ENCODE results near the gene SH3PXD2A. TPM values are rescaled to one million over a fixed set of nuclear protein-coding genes. Genes with fewer than 3 reads are reported as not detected.

The SH3PXD2A gene
- total and polyA plus RNA-seq, 9 of the 15 experiments (the other 6 are each of a cell fraction or from before 2014, with no cell fraction given), result 0.41 to 9.3 (median 2.5) TPM

GRCh38 chr10:103877861-103878260, 22.5 kb upstream of the SH3PXD2A start (continued):
- TF ChIP-seq LCOR (CRISPR knock-in tag; IDR thresholded peaks at IDR 0.05), result no peak
- TF ChIP-seq MTF1 (CRISPR knock-in tag; IDR thresholded peaks at IDR 0.05; ENCODE audit: borderline replicate concordance), result no peak

GRCh38 chr10:103876155-103876554, 20.8 kb upstream of the SH3PXD2A start:
- H3K27ac ChIP-seq (ENCODE audit: extremely low read depth, low read depth, low read length), result no peak overlapping the region
- WGBS (ENCODE audit: insufficient coverage, low coverage, missing lambda C conversion rate), result 3% methylated on average over 4 of the region's 5 CpGs
- H3K4me3 ChIP-seq, result no peak overlapping the region
- no peaks in the 10 kb centered on the region for H3K4me1 ChIP-seq (replicated peaks in 1 of 2; ENCODE audit: control insufficient read depth in 2 of 2, insufficient read depth in 2 of 2, low read length in 2 of 2)
- H2AFZ ChIP-seq (ENCODE audit: low read depth, low read length), result no peak overlapping the region
- BruUV-seq (replicated peaks), result no TSS peak
- H3K9ac ChIP-seq (ENCODE audit: insufficient read depth in 1 of 2, low read depth in 2 of 2, low read length in 2 of 2), result no peak overlapping the region
- in situ Hi-C loops (cut with MboI), result no loop called here
- no peaks in the 10 kb centered on the region for H3K36me3 ChIP-seq (ENCODE audit: control insufficient read depth, insufficient read depth, low read length)
- no peak for FAIRE-seq
- no peak for DNase-seq (ENCODE audit: extremely low read depth in 1 of 4, low spot score in 3 of 4)
- POLR2A ChIA-PET, result no interaction called here
- no peaks in the 10 kb centered on the region for H3K9me3 ChIP-seq (replicated peaks; ENCODE audit: control insufficient read depth, insufficient read depth, low read depth, low read length)
- CTCF ChIA-PET (ENCODE audit: low intra/inter-chr PET ratio), result no interaction called here
- ATAC-seq, result no peak
- H3K4me2 ChIP-seq (ENCODE audit: insufficient read depth, low read length), result no peak overlapping the region
- H3K79me2 ChIP-seq (ENCODE audit: control insufficient read depth, insufficient read depth, low read length), result no peaks in the 10 kb centered on the region
- peaks cover 5 to 18% of the 10 kb centered on the region in 2 experiments; a peak in 3 of 5 replicates for H3K27me3 ChIP-seq (ENCODE audit: control insufficient read depth in 2 of 2, insufficient read depth in 2 of 2, low read length in 2 of 2)
- TF ChIP-seq MTF1 (CRISPR knock-in tag; IDR thresholded peaks at IDR 0.05; ENCODE audit: borderline replicate concordance) (no peak), JUN (IDR thresholded peaks at IDR 0.05; ENCODE audit: borderline replicate concordance, low read depth, low read length) (no peak), JUN (CRISPR knock-in tag; IDR thresholded peaks at IDR 0.05; ENCODE audit: borderline replicate concordance) (no peak), THRB (CRISPR knock-in tag; conservative IDR thresholded peaks at IDR 0.05) (no peak), SIRT6 (IDR thresholded peaks at IDR 0.05; ENCODE audit: low read depth, low read length) (no peak), ZBTB12 (CRISPR knock-in tag; IDR thresholded peaks at IDR 0.05) (no peak), MCM5 (IDR thresholded peaks at IDR 0.05; ENCODE audit: low read depth) (no peak)
- intact Hi-C loops (cut with micrococcal nuclease), result no loop called here
- H3K9me1 ChIP-seq (ENCODE audit: control insufficient read depth, insufficient read depth, low read length), result no peaks in the 10 kb centered on the region
- H4K20me1 ChIP-seq (replicated peaks; ENCODE audit: control insufficient read depth, insufficient read depth, low read length), result no peaks in the 10 kb centered on the region

Data from K562 (cell line).